Testis (tissue), 2 donors: Measurements from ENCODE around the gene OXCT2.

Experiments used
- POLR2A ChIP-seq: fragments of 450-650 bp; IDR thresholded peaks from one replicate; pipeline ENCODE4 v1.6.1; 2017; ENCODE audit warnings: antibody characterized with exemption, mild to moderate bottlenecking, moderate library complexity
- TF ChIP-seq, protein P1 (sequence below), 3 experiments: fragments of 450-650 bp in 2 of 3; fragments of 200-600 bp in 1 of 3; sonication (generic) in 1 of 3; IDR thresholded peaks; one replicate each; pipeline ENCODE4 v1.5.1; 2016 to 2019; ENCODE audit warnings: antibody characterized with exemption in 3 of 3, mild to moderate bottlenecking in 2 of 3, moderate library complexity in 1 of 3

DNA sequence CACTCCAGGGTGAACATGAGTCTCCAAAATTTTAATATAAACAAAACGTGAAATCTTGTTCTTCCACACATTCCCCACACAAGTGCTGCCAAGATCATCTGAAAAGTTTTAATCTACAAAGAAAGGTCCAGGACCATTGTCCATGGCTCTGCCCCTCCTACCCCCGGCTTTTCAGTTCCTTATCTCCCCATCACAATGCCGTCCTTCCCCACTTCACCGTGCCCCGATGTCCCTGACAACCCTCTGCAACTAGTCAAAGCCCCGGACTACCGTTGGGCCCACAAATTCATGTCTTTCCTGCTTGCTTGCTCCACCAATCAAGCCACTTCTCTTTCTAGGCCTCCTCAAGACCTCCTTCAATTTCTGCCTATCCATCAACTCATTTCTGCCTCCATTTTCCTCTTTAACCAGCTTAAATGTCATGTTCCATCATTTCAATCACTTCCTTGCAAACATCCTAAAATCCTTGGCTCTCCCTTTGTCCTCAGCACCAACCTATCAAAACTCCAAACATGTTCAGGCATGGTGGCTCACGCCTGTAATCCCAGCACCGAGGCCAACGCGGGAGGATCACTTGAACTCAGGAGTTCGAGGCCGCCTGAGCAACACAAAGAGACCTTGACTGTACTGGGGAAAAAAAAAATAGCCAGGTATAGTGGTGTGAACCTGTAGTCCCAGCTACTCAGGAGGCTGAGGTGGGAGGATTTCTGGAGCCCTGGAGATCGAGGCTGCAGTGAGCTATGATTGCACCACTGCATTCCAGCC is 31.5 kb upstream of the OXCT2 start:
- TF ChIP-seq, protein P1, sequence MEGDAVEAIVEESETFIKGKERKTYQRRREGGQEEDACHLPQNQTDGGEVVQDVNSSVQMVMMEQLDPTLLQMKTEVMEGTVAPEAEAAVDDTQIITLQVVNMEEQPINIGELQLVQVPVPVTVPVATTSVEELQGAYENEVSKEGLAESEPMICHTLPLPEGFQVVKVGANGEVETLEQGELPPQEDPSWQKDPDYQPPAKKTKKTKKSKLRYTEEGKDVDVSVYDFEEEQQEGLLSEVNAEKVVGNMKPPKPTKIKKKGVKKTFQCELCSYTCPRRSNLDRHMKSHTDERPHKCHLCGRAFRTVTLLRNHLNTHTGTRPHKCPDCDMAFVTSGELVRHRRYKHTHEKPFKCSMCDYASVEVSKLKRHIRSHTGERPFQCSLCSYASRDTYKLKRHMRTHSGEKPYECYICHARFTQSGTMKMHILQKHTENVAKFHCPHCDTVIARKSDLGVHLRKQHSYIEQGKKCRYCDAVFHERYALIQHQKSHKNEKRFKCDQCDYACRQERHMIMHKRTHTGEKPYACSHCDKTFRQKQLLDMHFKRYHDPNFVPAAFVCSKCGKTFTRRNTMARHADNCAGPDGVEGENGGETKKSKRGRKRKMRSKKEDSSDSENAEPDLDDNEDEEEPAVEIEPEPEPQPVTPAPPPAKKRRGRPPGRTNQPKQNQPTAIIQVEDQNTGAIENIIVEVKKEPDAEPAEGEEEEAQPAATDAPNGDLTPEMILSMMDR (IDR thresholded peaks at IDR 0.05), result no peak
- TF ChIP-seq POLR2A, result no peak
